ENCODE measurements around the gene KLK11.

The KLK11 gene

GRCh38 chr19:51026554-51026831, at the start of gene KLK11:
KLK11 (minus strand) TSS chr19:51026616; CDS start chr19:51025631, 985 bp downstream.
- DNase-seq, result no peak

- no peak for DNase-seq
Observed at GRCh38 chr19:51075998-51076397, 49.6 kb upstream of the KLK11 start.

GRCh38 chr19:51071095-51071405, 44.6 kb upstream of the KLK11 start:
- no peak for DNase-seq

GRCh38 chr19:51070334-51071094, 44.1 kb upstream of the KLK11 start:
- DNase-seq, result no peak

GRCh38 chr19:51066393-51067186, 40.2 kb upstream of the KLK11 start:
- DNase-seq, result no peak

GRCh38 chr19:51065221-51065960, 39.0 kb upstream of the KLK11 start:
- no peak for DNase-seq

GRCh38 chr19:51064534-51065220, 38.3 kb upstream of the KLK11 start, which contains the start of gene KLK13:
KLK13 (minus strand) TSS chr19:51065092; CDS start chr19:51065067, 25 bp downstream.
- DNase-seq, result no peak

GRCh38 chr19:51063664-51064063, 37.2 kb upstream of the KLK11 start:
- DNase-seq, result no peak

- no peak for DNase-seq
Observed at GRCh38 chr19:51060973-51061372, 34.6 kb upstream of the KLK11 start.

GRCh38 chr19:51060336-51060735, 33.9 kb upstream of the KLK11 start:
- DNase-seq, result no peak

GRCh38 chr19:51059715-51060114, 33.3 kb upstream of the KLK11 start:
- no peak for DNase-seq

- no peak for DNase-seq
Observed at GRCh38 chr19:51055866-51056265, 29.4 kb upstream of the KLK11 start.

GRCh38 chr19:51047031-51047335, 20.6 kb upstream of the KLK11 start:
- no peak for DNase-seq

- DNase-seq, result no peak
Observed at GRCh38 chr19:51044327-51044726, 17.9 kb upstream of the KLK11 start.

GRCh38 chr19:51043497-51043896, 17.1 kb upstream of the KLK11 start:
- DNase-seq, result no peak

- no peak for DNase-seq
Observed at GRCh38 chr19:51040151-51040550, 13.7 kb upstream of the KLK11 start.

GRCh38 chr19:51036519-51036918, 10.1 kb upstream of the KLK11 start:
- DNase-seq, result no peak

GRCh38 chr19:51034704-51035103, 8.3 kb upstream of the KLK11 start, which contains the start of gene KLK12:
KLK12 (minus strand) TSS chr19:51035002; CDS start chr19:51034621, 381 bp downstream.
- no peak for DNase-seq

- DNase-seq, result no peak
Observed at GRCh38 chr19:51031880-51032225, 5.4 kb upstream of the KLK11 start.

GRCh38 chr19:51031220-51031879, 4.9 kb upstream of the KLK11 start:
- no peak for DNase-seq

- DNase-seq, result no peak
Observed at GRCh38 chr19:51030631-51031030, 4.2 kb upstream of the KLK11 start.

- no peak for DNase-seq
Observed at GRCh38 chr19:51029718-51030117, 3.3 kb upstream of the KLK11 start.

- DNase-seq, result no peak
Observed at GRCh38 chr19:51027873-51028272, 1.5 kb upstream of the KLK11 start.

Measured in NCI-H2171 (cell line).